ENCODE data around the gene RAB36.

- no peak for TF ChIP-seq CTCF (IDR thresholded peaks at IDR 0.05 in 4 of 5, conservative IDR thresholded peaks at IDR 0.05 in 1 of 5)
- TF ChIP-seq POLR2A (IDR thresholded peaks at IDR 0.05) = no peak
Measured at GRCh38 chr22:23183061-23183698, 37.9 kb downstream of the RAB36 start.

Data from gastrocnemius medialis (tissue), 4 donors.